Body of pancreas (tissue), 4 donors: ENCODE measurements around the gene LGALS3.

Source experiments
- POLR2A ChIP-seq, 3 donors: fragments of 450-650 bp; IDR thresholded peaks; one replicate each; pipeline ENCODE4 v1.6.1; 2016; ENCODE audit warnings: antibody characterized with exemption in 3 of 3, mild to moderate bottlenecking in 2 of 3
- TF ChIP-seq, protein P1 (sequence below), 7 experiments: fragments of 450-650 bp in 4 of 7; fragments of 200-600 bp in 3 of 7; sonication (generic) in 3 of 7; IDR thresholded peaks; one replicate each; pipeline ENCODE4 v1.5.1; 2016 to 2019; ENCODE audit warnings: antibody characterized with exemption in 7 of 7

DNA sequence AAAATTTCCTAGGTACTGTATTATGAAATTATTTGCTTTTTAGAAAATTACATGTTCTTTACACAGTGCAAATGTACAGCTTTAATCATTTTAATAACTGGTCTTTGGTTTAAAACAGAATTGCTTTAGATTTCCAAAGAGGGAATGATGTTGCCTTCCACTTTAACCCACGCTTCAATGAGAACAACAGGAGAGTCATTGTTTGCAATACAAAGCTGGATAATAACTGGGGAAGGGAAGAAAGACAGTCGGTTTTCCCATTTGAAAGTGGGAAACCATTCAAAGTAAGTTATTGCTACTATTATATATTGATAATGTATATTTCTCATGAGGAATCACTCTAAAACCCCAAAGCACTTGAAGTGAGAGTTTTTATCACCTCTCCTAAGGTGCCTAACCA lies 13.4 kb downstream of the LGALS3 start:
- TF ChIP-seq, protein P1, sequence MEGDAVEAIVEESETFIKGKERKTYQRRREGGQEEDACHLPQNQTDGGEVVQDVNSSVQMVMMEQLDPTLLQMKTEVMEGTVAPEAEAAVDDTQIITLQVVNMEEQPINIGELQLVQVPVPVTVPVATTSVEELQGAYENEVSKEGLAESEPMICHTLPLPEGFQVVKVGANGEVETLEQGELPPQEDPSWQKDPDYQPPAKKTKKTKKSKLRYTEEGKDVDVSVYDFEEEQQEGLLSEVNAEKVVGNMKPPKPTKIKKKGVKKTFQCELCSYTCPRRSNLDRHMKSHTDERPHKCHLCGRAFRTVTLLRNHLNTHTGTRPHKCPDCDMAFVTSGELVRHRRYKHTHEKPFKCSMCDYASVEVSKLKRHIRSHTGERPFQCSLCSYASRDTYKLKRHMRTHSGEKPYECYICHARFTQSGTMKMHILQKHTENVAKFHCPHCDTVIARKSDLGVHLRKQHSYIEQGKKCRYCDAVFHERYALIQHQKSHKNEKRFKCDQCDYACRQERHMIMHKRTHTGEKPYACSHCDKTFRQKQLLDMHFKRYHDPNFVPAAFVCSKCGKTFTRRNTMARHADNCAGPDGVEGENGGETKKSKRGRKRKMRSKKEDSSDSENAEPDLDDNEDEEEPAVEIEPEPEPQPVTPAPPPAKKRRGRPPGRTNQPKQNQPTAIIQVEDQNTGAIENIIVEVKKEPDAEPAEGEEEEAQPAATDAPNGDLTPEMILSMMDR (IDR thresholded peaks at IDR 0.05) = no peak
- TF ChIP-seq POLR2A (IDR thresholded peaks at IDR 0.05) = no peak
